ENCODE measurements around the gene MFAP2. TPM values are rescaled to one million over a fixed set of nuclear protein-coding genes. Genes with fewer than 3 reads are reported as not detected.

The MFAP2 gene
- total and polyA plus RNA-seq, 5 experiments from 2014 or later: 0.41 TPM; not detected in 4

DNA sequence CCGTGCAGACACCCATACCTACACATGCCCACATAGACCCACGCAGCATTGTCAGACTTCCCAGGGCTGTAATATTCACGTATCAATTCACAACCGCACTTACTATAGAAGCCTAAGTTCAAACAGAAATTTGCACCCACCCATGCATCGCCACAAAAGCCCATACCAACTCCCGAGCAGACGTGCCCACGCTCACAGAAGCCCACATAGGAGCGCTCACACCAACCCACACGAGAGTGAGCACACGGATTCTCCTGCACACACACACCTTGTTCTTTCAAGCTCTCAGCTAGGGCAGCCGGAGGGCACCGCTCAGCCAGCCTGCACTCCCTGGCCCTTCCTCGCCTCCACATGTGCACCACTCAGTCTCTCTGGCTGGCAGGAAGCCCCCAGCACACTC, 4.6 kb downstream of the MFAP2 start:
- Mint-ChIP-seq H3K36me3 (peaks cover 0 to under 1% (median 0%) of the 10 kb centered on the region in 3 donors), H3K27ac (peak overlapping the region in 3 of 10 donors; percentile 19 to 91 (median 60)), H3K9me3 (no peaks in the 10 kb centered on the region), H3K4me1 (peaks cover under 1 to 5% (median 3%) of the 10 kb centered on the region in 4 donors), H3K27me3 (peaks cover 2 to 5% (median 2%) of the 10 kb centered on the region in 5 donors), H3K4me3 (no peak overlapping the region)
- DNase-seq: no peak
- no peak for ATAC-seq
- POLR2A ChIA-PET: interaction anchor here (0.5 to 0.7 kb wide), 2 partner anchors 12 to 32 kb away, joined by 3 read pairs; no protein-coding TSS in a partner anchor

DNA sequence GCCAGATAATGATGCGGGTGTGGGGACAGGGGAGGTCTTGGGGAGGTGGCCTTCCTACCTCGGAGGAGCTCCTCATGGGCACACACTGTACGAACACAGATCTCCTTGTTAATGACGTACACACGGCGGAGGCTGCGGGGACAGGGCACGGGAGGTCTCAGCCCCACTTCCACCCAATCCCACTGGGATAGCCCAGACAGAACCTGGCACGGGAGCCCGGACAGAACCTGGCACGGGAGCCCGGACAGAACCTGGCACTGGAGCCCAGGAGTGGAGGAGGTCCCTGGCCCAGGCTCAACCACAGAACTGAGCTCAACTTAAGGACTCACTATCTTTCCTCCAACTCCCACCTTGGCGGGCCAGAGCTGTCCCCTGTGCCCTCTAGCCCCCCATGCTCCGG, 5.2 kb downstream of the MFAP2 start:
- H3K27ac Mint-ChIP-seq: peak overlapping the region in 1 of 10 donors; percentile 11
- POLR2A ChIA-PET: interaction anchor here (0.7 kb wide), 1 partner anchor 31 kb away, joined by 3 read pairs; no protein-coding TSS in a partner anchor
- no peaks in the 10 kb centered on the region for H3K9me3 Mint-ChIP-seq
- ATAC-seq: no peak
- H3K4me3 Mint-ChIP-seq: no peak overlapping the region
- no peaks in the 10 kb centered on the region for H3K36me3 Mint-ChIP-seq
- no peak for DNase-seq
- H3K4me1 Mint-ChIP-seq: peaks cover 0 to 3% (median 0%) of the 10 kb centered on the region in 4 donors
- H3K27me3 Mint-ChIP-seq: no peaks in the 10 kb centered on the region

DNA sequence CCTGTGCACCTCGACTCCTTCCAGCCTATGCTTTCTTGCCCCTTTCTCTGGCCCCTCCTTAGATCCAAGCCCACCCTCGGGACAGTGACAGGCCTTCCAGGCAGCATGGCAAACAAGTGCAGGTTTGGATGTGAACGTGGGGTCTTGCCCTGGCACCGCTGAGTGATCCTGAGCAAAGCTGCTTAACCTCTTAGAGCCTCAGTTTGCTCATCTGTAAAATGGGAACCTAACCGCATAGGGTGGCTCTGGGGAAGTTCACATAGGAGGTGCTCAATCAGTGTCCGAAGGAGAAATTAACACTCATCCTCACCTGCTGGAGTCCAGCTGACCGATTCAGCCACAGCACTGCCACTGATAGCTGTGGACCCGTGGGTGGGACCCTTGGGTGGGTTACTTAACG, 7.2 kb downstream of the MFAP2 start:
- DNase-seq (no peak), ATAC-seq (no peak)
- Mint-ChIP-seq H3K27ac (peak overlapping the region in 1 of 10 donors; percentile 76), H3K4me1 (no peaks in the 10 kb centered on the region), H3K27me3 (no peaks in the 10 kb centered on the region), H3K9me3 (no peaks in the 10 kb centered on the region), H3K36me3 (no peaks in the 10 kb centered on the region), H3K4me3 (no peak overlapping the region)
- POLR2A ChIA-PET: no interaction called here

DNA sequence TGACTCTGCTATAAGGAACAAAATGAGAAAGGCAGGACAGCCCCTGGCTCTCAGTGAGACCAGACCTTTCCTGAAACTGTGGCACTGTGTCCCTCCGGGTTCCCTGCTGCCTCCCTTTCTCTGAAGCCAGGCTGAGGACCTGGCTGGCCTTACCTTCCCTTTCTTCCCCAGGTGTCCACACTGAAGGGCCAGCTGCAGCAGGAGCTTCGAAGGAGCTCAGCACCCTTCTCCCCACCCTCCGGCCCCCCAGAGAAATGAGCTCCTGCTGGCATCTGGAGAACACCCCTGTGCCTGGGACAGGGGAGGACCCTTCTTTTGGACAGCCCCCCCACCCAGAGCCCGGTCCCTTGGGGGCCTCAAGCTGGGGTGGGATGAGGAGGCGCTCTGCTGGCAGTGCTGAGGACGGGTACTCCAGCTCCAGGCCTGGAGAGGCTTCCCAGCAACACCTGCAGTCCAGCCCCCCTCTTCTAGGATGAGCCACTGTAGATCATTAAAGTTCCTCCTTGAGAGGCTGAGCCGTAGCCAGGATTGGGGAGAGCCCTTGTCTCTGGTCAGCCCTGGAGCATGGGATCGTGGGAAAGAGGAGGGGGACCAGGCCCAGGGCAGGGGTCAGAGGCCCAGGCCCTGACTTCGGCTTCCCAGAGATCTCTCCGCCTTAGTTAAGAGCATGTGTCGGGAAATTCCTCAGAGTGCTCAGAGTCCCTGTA, 8.1 kb downstream of the MFAP2 start:
- DNase-seq (no peak), ATAC-seq (no peak)
- Mint-ChIP-seq H3K27ac (peak overlapping the region in 1 of 10 donors; percentile 76), H3K4me1 (no peaks in the 10 kb centered on the region), H3K4me3 (no peak overlapping the region), H3K36me3 (no peaks in the 10 kb centered on the region), H3K9me3 (no peaks in the 10 kb centered on the region), H3K27me3 (no peaks in the 10 kb centered on the region)
- POLR2A ChIA-PET: no interaction called here

DNA sequence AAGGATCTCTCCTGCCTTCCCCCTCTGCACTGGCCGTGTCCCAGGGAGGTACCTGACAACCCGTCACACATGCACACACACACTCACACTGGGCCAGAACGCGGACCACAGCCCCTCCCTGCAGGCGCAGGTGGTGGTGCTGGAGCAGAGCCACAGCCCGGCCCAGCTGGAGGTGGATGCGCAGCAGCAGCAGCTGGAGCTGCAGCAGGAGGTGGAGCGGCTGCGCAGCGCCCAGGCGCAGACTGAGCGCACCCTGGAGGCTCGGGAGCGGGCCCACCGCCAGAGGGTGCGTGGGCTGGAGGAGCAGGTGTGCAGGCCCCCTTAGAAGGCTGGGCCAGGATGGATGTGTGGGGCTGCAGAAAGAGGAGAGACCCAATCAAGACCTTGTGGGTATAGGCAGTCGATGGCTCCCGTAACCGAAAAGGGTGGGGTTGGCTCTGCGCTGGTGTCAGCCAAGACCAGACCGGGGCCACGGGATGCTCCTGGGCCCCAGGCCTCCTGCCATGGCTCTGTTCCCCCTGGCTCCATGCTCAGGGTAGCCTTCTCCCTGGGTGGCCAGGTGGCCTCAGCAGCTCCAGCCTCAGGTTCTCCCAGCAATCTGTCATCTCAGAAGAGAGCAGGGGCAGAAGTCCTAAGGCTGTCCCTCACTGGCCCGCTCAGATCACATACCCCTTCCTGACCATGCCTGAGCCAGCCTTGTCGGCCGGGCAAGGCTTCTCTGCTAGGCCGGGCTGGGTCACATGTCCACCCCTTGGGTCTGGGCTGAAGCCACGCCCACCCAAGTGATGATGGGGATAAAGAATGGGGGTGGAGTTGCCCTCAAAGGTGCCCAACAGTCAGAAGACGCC, 8.9 kb downstream of the MFAP2 start:
- Mint-ChIP-seq H3K4me3 (no peak overlapping the region), H3K27me3 (no peaks in the 10 kb centered on the region), H3K36me3 (peaks cover 0 to 5% (median 0%) of the 10 kb centered on the region in 3 donors), H3K27ac (peak overlapping the region in 2 of 10 donors; percentile 21 to 37), H3K4me1 (no peaks in the 10 kb centered on the region), H3K9me3 (no peaks in the 10 kb centered on the region)
- DNase-seq: no peak
- no peak for ATAC-seq
- POLR2A ChIA-PET: no interaction called here

DNA sequence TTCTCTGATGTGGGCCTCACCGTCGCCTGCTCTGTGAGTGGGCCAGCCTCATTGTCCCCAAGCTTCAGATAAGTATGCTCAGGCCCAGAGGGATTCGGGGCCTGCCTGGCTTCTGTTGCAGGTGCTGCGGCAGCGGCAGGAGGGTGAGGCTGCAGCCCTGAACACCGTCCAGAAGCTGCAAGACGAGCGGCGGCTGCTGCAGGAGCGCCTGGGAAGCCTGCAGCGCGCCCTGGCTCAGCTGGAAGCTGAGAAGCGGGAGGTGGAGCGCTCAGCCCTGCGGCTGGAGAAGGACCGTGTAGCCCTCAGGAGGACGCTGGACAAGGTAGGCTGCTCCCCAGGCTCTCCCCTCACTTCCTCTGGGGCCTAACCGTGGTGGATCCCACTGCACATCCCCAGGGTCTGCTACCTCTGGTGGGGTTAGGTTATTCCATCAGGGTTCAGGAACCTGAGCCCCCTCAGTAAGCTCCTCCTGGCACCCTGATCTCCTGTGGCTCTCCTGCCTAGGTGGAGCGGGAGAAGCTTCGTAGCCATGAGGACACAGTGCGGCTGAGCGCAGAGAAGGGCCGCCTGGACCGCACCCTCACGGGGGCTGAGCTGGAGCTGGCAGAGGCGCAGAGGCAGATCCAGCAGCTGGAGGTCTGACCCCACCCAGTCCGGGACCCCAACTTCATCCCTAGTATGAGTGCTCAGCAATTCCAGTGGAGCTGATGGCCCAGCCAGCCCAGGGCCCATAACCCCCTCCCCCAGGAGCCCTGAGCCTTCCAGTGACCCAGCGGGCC, 10.1 kb downstream of the MFAP2 start:
- DNase-seq (no peak), ATAC-seq (no peak)
- peak overlapping the region in 2 of 10 donors; percentile 19 to 37 for H3K27ac Mint-ChIP-seq
- POLR2A ChIA-PET: no interaction called here
- peaks cover 0 to 1% (median 0%) of the 10 kb centered on the region in 4 donors for H3K4me1 Mint-ChIP-seq
- H3K27me3 Mint-ChIP-seq: no peaks in the 10 kb centered on the region
- no peak overlapping the region for H3K4me3 Mint-ChIP-seq
- H3K36me3 Mint-ChIP-seq: peaks cover 0 to 18% (median 6%) of the 10 kb centered on the region in 3 donors
- H3K9me3 Mint-ChIP-seq: no peaks in the 10 kb centered on the region

DNA sequence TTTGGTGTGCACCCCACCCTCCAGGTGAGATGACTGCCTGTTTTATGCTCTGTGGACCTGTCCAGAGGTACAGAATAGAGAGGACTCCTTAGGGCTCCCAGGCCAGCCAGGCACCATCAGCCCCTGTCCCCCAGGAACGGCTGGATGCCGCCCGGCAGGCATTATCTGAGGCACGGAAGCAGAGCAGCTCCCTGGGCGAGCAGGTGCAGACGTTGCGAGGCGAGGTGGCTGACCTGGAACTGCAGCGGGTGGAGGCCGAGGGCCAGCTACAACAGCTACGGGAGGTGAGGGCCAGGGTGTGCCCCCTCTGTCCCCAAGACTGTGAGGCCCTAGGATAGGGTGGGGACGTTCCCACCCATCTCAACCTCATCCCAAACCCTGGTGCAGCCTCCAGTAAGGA, 10.8 kb downstream of the MFAP2 start:
- Mint-ChIP-seq H3K27ac (peak overlapping the region in 3 of 10 donors; percentile 12 to 40 (median 29)), H3K4me1 (peaks cover 0 to 1% (median 0%) of the 10 kb centered on the region in 4 donors), H3K36me3 (peaks cover 0 to 23% (median 6%) of the 10 kb centered on the region in 3 donors), H3K4me3 (no peak overlapping the region), H3K9me3 (no peaks in the 10 kb centered on the region), H3K27me3 (no peaks in the 10 kb centered on the region)
- no peak for DNase-seq
- no peak for ATAC-seq
- POLR2A ChIA-PET: no interaction called here

DNA sequence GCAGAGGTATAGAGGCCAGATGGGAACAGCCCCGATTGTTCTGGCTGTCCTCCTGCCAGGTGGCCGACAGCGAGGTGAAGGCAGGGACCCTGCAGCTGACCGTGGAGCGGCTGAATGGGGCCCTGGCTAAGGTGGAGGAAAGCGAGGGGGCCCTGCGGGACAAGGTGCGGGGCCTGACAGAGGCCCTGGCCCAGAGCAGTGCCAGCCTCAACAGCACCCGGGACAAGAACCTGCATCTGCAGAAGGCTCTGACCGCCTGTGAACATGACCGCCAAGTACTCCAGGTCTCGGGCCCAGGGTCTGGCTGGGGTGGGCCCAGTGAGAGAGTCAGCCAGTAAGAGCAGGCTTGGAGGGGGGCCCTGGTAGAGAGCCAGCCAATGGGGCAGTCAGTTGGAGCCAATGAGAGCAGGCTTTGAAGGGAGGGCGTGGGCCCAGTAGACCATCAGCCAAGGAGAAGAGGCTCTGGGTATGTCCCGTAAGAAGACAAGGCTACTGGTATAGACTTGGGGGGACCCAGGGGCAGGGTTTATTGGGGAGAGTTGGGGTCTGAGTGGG, 11.3 kb downstream of the MFAP2 start:
- Mint-ChIP-seq H3K27me3 (no peaks in the 10 kb centered on the region), H3K4me1 (peaks cover 0 to 1% (median 0%) of the 10 kb centered on the region in 4 donors), H3K4me3 (no peak overlapping the region), H3K27ac (peak overlapping the region in 3 of 10 donors; percentile 12 to 40 (median 25)), H3K36me3 (peaks cover 0 to 23% (median 6%) of the 10 kb centered on the region in 3 donors), H3K9me3 (peaks cover 0 to 1% (median 0%) of the 10 kb centered on the region in 9 donors)
- ATAC-seq: no peak
- no peak for DNase-seq
- POLR2A ChIA-PET: no interaction called here

DNA sequence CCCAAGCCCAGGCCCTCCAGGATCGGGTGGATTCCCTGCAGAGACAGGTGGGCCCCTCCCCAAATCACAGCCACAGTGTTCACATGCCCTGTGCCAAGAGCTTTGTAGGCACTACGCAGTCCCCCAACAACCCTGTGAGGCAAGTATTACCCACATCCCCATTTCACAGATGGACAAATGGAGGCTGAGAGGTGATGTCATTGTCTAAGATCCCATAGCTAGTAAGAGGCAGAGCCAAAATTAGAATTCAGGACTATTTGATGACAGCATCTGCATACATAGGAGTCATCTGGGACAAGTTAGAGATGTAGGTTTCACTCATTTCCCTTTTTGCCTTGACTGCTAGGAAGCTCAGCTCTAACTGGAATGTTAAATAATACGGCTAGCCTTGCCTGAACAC, 12.0 kb downstream of the MFAP2 start:
- peaks cover 0 to 1% (median 0%) of the 10 kb centered on the region in 9 donors for H3K9me3 Mint-ChIP-seq
- POLR2A ChIA-PET: no interaction called here
- no peak for ATAC-seq
- no peak overlapping the region for H3K27ac Mint-ChIP-seq
- H3K4me3 Mint-ChIP-seq: no peak overlapping the region
- H3K36me3 Mint-ChIP-seq: peaks cover 0 to 23% (median 6%) of the 10 kb centered on the region in 3 donors
- peaks cover 0 to 1% (median 0%) of the 10 kb centered on the region in 4 donors for H3K4me1 Mint-ChIP-seq
- no peaks in the 10 kb centered on the region for H3K27me3 Mint-ChIP-seq
- no peak for DNase-seq

DNA sequence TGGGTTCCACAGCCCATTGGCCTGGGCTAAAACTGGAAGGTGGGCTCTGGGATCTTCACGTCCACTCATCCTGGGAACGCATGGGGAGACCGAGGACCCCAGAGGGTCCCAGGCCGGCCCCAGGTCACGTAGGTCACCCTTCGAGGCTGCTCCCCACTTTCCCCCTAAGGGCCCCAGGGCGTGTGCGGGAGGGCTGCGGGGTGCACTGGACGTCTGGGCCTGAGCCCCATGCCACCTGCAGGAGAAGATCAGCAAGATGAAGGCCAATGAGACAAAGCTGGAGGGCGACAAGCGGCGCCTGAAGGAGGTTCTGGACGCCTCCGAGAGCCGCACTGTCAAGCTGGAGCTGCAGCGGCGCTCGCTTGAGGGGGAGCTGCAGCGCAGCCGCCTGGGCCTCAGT, 12.5 kb downstream of the MFAP2 start:
- Mint-ChIP-seq H3K4me3 (no peak overlapping the region), H3K27ac (no peak overlapping the region), H3K4me1 (peaks cover 0 to 1% (median 0%) of the 10 kb centered on the region in 4 donors), H3K27me3 (no peaks in the 10 kb centered on the region), H3K36me3 (peaks cover 0 to 27% (median 6%) of the 10 kb centered on the region in 3 donors), H3K9me3 (peaks cover 0 to 1% (median 0%) of the 10 kb centered on the region in 9 donors)
- POLR2A ChIA-PET: no interaction called here
- DNase-seq (no peak), ATAC-seq (no peak)

DNA sequence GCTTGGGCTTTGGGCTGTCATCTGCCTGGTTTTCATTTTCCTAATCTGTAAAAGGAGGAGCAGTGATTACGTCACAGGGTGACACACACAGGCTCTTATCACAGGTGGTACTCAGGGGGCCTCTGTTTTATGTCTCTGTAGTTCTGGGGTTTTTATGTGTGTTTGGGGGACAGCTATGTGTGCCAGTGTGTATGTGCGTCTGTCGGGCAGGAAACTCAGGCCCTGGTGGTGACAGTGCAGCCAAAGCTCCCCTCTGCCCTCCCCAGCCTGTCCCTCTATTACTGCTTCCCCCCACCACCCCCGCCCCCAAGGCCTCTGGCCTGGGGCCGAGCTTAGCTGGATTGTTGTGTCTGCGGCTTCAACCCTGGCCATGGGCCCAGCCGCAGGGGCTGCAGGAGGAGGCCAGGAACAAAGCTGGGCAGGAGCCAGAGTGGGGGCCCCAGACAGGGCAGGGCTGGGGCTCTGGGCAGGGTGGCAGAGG, 13.3 kb downstream of the MFAP2 start:
- ATAC-seq: no peak
- Mint-ChIP-seq H3K9me3 (peaks cover 0 to 1% (median 0%) of the 10 kb centered on the region in 9 donors), H3K27ac (no peak overlapping the region)

DNA sequence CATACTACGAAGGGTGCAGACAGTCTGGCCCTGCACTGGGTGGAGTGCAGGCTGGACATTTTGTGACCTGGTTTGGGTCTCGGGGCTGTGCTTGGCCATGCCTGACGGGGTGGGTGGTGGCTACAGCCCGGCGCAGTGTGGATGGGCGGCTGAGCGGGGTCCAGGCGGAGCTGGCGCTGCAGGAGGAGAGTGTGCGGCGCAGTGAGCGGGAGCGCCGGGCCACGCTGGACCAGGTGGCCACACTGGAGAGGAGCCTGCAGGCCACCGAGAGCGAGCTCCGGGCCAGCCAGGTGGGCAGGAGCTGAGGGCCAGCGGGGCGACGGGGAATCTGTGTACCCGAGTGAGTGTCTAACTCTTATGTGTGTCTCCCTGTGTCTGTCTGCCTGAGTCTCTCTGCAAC, 14.1 kb downstream of the MFAP2 start:
- H3K4me3 Mint-ChIP-seq: no peak overlapping the region
- no peaks in the 10 kb centered on the region for H3K27me3 Mint-ChIP-seq
- peaks cover 0 to 28% (median 6%) of the 10 kb centered on the region in 3 donors for H3K36me3 Mint-ChIP-seq
- H3K9me3 Mint-ChIP-seq: peaks cover 0 to 1% (median 0%) of the 10 kb centered on the region in 9 donors
- DNase-seq (no peak), ATAC-seq (no peak)
- no peak overlapping the region for H3K27ac Mint-ChIP-seq
- H3K4me1 Mint-ChIP-seq: peaks cover 0 to 6% (median 1%) of the 10 kb centered on the region in 4 donors
- POLR2A ChIA-PET: no interaction called here

More for the DNA sequence above, 13.3 kb downstream of the MFAP2 start:
- no peak for DNase-seq
- no peak overlapping the region for H3K4me3 Mint-ChIP-seq
- POLR2A ChIA-PET: no interaction called here
- peaks cover 0 to 1% (median 0%) of the 10 kb centered on the region in 4 donors for H3K4me1 Mint-ChIP-seq
- peaks cover 0 to 28% (median 6%) of the 10 kb centered on the region in 3 donors for H3K36me3 Mint-ChIP-seq
- H3K27me3 Mint-ChIP-seq: no peaks in the 10 kb centered on the region
